ENCODE results near the gene MFAP4. TPM values are rescaled to one million over a fixed set of nuclear protein-coding genes. Genes with fewer than 3 reads are reported as not detected.

Gene MFAP4
- total RNA-seq, 1 experiment from 2014 or later = 4.0 TPM

DNA sequence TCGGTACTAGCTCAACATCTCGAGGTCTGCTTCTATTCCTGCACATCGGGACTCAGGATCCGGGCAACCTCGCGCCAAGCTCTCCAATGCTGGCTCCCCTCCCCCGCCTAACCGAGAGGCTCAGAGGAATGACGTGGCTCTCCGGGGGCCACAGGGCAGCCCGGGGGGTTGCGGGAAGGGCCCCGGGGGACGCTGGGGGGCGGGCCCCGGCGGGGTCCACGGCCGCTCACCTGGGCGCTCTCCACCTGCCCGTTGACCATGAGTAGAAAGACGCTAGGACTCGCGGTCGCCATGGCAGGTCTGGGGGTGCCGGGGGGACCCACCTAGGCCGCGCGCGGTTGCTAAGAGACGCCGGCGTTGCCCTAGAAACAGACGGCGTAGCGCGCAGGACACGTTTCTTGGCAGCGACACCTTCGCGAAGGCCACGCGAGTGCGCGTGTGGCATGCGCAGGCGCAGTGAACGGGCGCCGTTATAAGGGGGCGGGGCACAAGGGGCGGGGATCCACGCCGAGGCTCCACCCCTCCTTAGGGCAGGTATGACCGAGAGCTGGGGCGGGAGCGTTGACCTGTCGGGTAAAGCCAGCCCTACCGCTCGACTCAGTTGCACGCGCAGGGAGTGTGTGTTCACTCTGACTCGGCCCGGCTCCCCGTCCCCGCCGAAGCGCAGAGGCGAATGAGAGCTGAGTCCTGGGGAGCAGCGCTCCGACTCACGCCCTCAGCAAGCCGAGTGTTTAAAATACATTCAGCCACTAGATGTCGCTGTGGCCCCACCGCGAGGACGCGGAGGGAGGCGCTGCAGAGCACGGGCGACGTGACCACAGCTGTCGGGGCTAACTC lies 24.5 kb downstream of the MFAP4 start, which contains the start of gene B9D1 (continued):
- TF ChIP-seq FOXJ3 (CRISPR knock-in tag; IDR thresholded peaks at IDR 0.05; ENCODE audit: borderline replicate concordance) (no peak), ETV6 (CRISPR knock-in tag; IDR thresholded peaks at IDR 0.05) (peak; percentile 42; the same call in 1 of the 2 replicates), SP1 (CRISPR knock-in tag; conservative IDR thresholded peaks at IDR 0.05) (peak; percentile 81), USF2 (CRISPR knock-in tag; IDR thresholded peaks at IDR 0.05) (no peak), TEAD1 (CRISPR knock-in tag; IDR thresholded peaks at IDR 0.05) (0 out of 2 replicates have a peak, but pooled peaks have one; percentile 46), ZNF423 (CRISPR knock-in tag; IDR thresholded peaks at IDR 0.05) (peak; percentile 64), NR1H2 (CRISPR knock-in tag; IDR thresholded peaks at IDR 0.05) (no peak), NFE2L1 (CRISPR knock-in tag; IDR thresholded peaks at IDR 0.05) (0 out of 2 replicates have a peak, but pooled peaks have one; percentile 32), KAT7 (CRISPR knock-in tag; IDR thresholded peaks at IDR 0.05; ENCODE audit: borderline replicate concordance) (peak; percentile 65; the same call in 1 of the 2 replicates), MYBL2 (CRISPR knock-in tag; IDR thresholded peaks at IDR 0.05) (peak; percentile 54; the same call in 1 of the 2 replicates), ZBTB43 (CRISPR knock-in tag; IDR thresholded peaks at IDR 0.05) (peak; percentile 97), HMGA2 (CRISPR knock-in tag; IDR thresholded peaks at IDR 0.05) (no peak)
- TF ChIP-seq, protein P1, sequence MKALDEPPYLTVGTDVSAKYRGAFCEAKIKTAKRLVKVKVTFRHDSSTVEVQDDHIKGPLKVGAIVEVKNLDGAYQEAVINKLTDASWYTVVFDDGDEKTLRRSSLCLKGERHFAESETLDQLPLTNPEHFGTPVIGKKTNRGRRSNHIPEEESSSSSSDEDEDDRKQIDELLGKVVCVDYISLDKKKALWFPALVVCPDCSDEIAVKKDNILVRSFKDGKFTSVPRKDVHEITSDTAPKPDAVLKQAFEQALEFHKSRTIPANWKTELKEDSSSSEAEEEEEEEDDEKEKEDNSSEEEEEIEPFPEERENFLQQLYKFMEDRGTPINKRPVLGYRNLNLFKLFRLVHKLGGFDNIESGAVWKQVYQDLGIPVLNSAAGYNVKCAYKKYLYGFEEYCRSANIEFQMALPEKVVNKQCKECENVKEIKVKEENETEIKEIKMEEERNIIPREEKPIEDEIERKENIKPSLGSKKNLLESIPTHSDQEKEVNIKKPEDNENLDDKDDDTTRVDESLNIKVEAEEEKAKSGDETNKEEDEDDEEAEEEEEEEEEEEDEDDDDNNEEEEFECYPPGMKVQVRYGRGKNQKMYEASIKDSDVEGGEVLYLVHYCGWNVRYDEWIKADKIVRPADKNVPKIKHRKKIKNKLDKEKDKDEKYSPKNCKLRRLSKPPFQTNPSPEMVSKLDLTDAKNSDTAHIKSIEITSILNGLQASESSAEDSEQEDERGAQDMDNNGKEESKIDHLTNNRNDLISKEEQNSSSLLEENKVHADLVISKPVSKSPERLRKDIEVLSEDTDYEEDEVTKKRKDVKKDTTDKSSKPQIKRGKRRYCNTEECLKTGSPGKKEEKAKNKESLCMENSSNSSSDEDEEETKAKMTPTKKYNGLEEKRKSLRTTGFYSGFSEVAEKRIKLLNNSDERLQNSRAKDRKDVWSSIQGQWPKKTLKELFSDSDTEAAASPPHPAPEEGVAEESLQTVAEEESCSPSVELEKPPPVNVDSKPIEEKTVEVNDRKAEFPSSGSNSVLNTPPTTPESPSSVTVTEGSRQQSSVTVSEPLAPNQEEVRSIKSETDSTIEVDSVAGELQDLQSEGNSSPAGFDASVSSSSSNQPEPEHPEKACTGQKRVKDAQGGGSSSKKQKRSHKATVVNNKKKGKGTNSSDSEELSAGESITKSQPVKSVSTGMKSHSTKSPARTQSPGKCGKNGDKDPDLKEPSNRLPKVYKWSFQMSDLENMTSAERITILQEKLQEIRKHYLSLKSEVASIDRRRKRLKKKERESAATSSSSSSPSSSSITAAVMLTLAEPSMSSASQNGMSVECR (CRISPR knock-in tag; IDR thresholded peaks at IDR 0.05; ENCODE audit: borderline replicate concordance) = peak; percentile 52; the same call in 1 of the 2 replicates
- TF ChIP-seq, protein P2, sequence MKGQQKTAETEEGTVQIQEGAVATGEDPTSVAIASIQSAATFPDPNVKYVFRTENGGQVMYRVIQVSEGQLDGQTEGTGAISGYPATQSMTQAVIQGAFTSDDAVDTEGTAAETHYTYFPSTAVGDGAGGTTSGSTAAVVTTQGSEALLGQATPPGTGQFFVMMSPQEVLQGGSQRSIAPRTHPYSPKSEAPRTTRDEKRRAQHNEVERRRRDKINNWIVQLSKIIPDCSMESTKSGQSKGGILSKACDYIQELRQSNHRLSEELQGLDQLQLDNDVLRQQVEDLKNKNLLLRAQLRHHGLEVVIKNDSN (CRISPR knock-in tag; IDR thresholded peaks at IDR 0.05) = peak; percentile 27; the same call in 1 of the 2 replicates
- TF ChIP-seq, protein P3, sequence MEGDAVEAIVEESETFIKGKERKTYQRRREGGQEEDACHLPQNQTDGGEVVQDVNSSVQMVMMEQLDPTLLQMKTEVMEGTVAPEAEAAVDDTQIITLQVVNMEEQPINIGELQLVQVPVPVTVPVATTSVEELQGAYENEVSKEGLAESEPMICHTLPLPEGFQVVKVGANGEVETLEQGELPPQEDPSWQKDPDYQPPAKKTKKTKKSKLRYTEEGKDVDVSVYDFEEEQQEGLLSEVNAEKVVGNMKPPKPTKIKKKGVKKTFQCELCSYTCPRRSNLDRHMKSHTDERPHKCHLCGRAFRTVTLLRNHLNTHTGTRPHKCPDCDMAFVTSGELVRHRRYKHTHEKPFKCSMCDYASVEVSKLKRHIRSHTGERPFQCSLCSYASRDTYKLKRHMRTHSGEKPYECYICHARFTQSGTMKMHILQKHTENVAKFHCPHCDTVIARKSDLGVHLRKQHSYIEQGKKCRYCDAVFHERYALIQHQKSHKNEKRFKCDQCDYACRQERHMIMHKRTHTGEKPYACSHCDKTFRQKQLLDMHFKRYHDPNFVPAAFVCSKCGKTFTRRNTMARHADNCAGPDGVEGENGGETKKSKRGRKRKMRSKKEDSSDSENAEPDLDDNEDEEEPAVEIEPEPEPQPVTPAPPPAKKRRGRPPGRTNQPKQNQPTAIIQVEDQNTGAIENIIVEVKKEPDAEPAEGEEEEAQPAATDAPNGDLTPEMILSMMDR (IDR thresholded peaks at IDR 0.05) = peak; percentile 96
- TF ChIP-seq, protein P4, sequence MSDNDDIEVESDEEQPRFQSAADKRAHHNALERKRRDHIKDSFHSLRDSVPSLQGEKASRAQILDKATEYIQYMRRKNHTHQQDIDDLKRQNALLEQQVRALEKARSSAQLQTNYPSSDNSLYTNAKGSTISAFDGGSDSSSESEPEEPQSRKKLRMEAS (CRISPR knock-in tag; IDR thresholded peaks at IDR 0.05) = peak; percentile 79
- TF ChIP-seq, protein P5, sequence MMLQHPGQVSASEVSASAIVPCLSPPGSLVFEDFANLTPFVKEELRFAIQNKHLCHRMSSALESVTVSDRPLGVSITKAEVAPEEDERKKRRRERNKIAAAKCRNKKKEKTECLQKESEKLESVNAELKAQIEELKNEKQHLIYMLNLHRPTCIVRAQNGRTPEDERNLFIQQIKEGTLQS (CRISPR knock-in tag; conservative IDR thresholded peaks at IDR 0.05) = no peak
